ENCODE measurements around the gene YPEL1. TPM values are rescaled to one million over a fixed set of nuclear protein-coding genes. Genes with fewer than 3 reads are reported as not detected.

Gene YPEL1
- total RNA-seq, 1 experiment from 2014 or later: 3.1 TPM

- TF ChIP-seq REST (IDR thresholded peaks at IDR 0.05; ENCODE audit: low read depth) (no peak), CTCF (IDR thresholded peaks at IDR 0.05 in 2 of 3, conservative IDR thresholded peaks at IDR 0.05 in 1 of 3; ENCODE audit: borderline replicate concordance in 1 of 3, insufficient read depth in 1 of 3, low read depth in 2 of 3, low read length in 2 of 3) (no peak), ZNF274 (IDR thresholded peaks at IDR 0.05; ENCODE audit: low read depth, low read length) (no peak), RAD21 (IDR thresholded peaks at IDR 0.05; ENCODE audit: low read depth) (no peak), ATF3 (IDR thresholded peaks at IDR 0.05) (no peak), EGR1 (IDR thresholded peaks at IDR 0.05; ENCODE audit: low read depth) (no peak)
These were observed 18.9 kb upstream of the YPEL1 start (continued) for GRCh38 chr22:21754523-21754922.

GRCh38 chr22:21753374-21754111 is 17.9 kb upstream of the YPEL1 start:
- no peak for DNase-seq (ENCODE audit: low read depth, low spot score)
- Histone ChIP-seq H3K79me2 (ENCODE audit: insufficient read depth, low read length) (no peaks in the 10 kb centered on the region), H3K9me3 (ENCODE audit: control insufficient read depth in 1 of 2, insufficient read depth in 1 of 2, low read depth in 1 of 2, low read length in 2 of 2) (no peaks in the 10 kb centered on the region), H3K27ac (ENCODE audit: low read depth, low read length) (no peak overlapping the region), H4K20me1 (ENCODE audit: insufficient read depth) (no peaks in the 10 kb centered on the region), H3K27me3 (ENCODE audit: insufficient read depth, low read length) (no peaks in the 10 kb centered on the region), H3K36me3 (ENCODE audit: control insufficient read depth in 1 of 2, insufficient read depth in 2 of 2, low read length in 2 of 2) (peaks cover 0 to 3% of the 10 kb centered on the region in 2 experiments; a peak in 1 of 4 replicates), H3K4me1 (ENCODE audit: control insufficient read depth in 1 of 2, insufficient read depth in 2 of 2, low read length in 2 of 2) (no peaks in the 10 kb centered on the region), H3K9ac (ENCODE audit: low read length) (no peak overlapping the region), H3K9me2 (ENCODE audit: insufficient read depth) (no peaks in the 10 kb centered on the region), H2AFZ (ENCODE audit: low read depth, low read length, poor library complexity, severe bottlenecking) (no peak overlapping the region), H3K4me3 (replicated peaks in 1 of 2; ENCODE audit: low read depth in 1 of 2, low read length in 2 of 2) (no peak overlapping the region), H3K4me2 (ENCODE audit: low read length) (no peak overlapping the region)
- BruUV-seq (replicated peaks): no TSS peak
- ATAC-seq: peak; percentile 16; the same call in 1 of the 2 replicates
- ChIA-PET RAD21 (ENCODE audit: low non-redundant PET in 1 of 2, low total read pairs in 2 of 2, uncharacterized antibody in 2 of 2, unreplicated experiment in 2 of 2) (no interaction called here), POLR2A (no interaction called here), CTCF (no interaction called here)
- intact Hi-C loops (cut with micrococcal nuclease): no loop called here
- TF ChIP-seq EGR1 (IDR thresholded peaks at IDR 0.05; ENCODE audit: low read depth) (no peak), POLR2AphosphoS5 (IDR thresholded peaks at IDR 0.05; ENCODE audit: low read depth, low read length) (no peak), JUND (IDR thresholded peaks at IDR 0.05) (no peak), RAD21 (IDR thresholded peaks at IDR 0.05; ENCODE audit: low read depth) (no peak), ZBTB33 (IDR thresholded peaks at IDR 0.05; ENCODE audit: extremely low read depth, insufficient replicate concordance, low read length) (no peak), SP1 (IDR thresholded peaks at IDR 0.05; ENCODE audit: low read depth) (no peak), REST (IDR thresholded peaks at IDR 0.05; ENCODE audit: low read depth) (no peak)
